DND-41 (cell line): ENCODE measurements around the gene TMEM270.

Source experiments
- ATAC-seq: fragments of 200-7000 bp; cut with Tn5 transposase; 3 replicates; pipeline ENCODE4 v1.9.1; 2021; ENCODE audit warnings: low read depth; ENCODE audit not compliant: insufficient read depth
- DNase-seq: peaks from one replicate; pipeline ENCODE4 v3.0.0-alpha.2; 2020
- H2AFZ ChIP-seq: 2 replicates; pipeline ENCODE4 v1.6.0; 2012; ENCODE audit warnings: low read depth, low read length
- H3K27ac ChIP-seq: 2 replicates; pipeline ENCODE4 v1.5.1; 2012; ENCODE audit warnings: low read length, inconsistent platforms
- H3K27me3 ChIP-seq: fragments of 200-600 bp; sonication (generic); 2 replicates; pipeline ENCODE4 v1.6.0; 2012; ENCODE audit warnings: low read length, mild to moderate bottlenecking, inconsistent platforms; ENCODE audit not compliant: insufficient read depth, poor library complexity
- H3K36me3 ChIP-seq: 2 replicates; pipeline ENCODE4 v1.5.1; 2012; ENCODE audit warnings: low read length, inconsistent platforms; ENCODE audit not compliant: insufficient read depth
- H3K4me1 ChIP-seq: 2 replicates; pipeline ENCODE4 v1.5.1; 2012; ENCODE audit warnings: mild to moderate bottlenecking, low read length; ENCODE audit not compliant: insufficient read depth
- H3K4me2 ChIP-seq: 2 replicates; pipeline ENCODE4 v1.6.0; 2012; ENCODE audit warnings: mild to moderate bottlenecking, moderate library complexity, low read length, inconsistent platforms; ENCODE audit not compliant: insufficient read depth
- H3K4me3 ChIP-seq, 2 experiments: fragments of 200-600 bp in 1 of 2; shearing (Covaris generic) in 1 of 2; 2 replicates each; pipeline ENCODE4 v1.5.1; 2012 to 2016; ENCODE audit warnings: inconsistent platforms in 2 of 2, low read length in 2 of 2, mild to moderate bottlenecking in 2 of 2, low read depth in 1 of 2, moderate library complexity in 1 of 2
- H3K79me2 ChIP-seq: 2 replicates; pipeline ENCODE4 v1.6.0; 2012; ENCODE audit warnings: low read length, inconsistent platforms; ENCODE audit not compliant: insufficient read depth
- H3K9ac ChIP-seq: 2 replicates; pipeline ENCODE4 v1.6.0; 2012; ENCODE audit warnings: low read depth, mild to moderate bottlenecking, inconsistent platforms, low read length, moderate library complexity
- H3K9me3 ChIP-seq: 2 replicates; pipeline ENCODE4 v1.5.1; 2012; ENCODE audit warnings: low read length, moderate library complexity, mild to moderate bottlenecking, inconsistent platforms; ENCODE audit not compliant: insufficient read depth, severe bottlenecking
- H4K20me1 ChIP-seq: 2 replicates; pipeline ENCODE4 v1.6.0; 2012; ENCODE audit warnings: low read length; ENCODE audit not compliant: insufficient read depth
- EZH2 ChIP-seq: IDR thresholded peaks from 3 replicates; pipeline ENCODE4 v1.6.1; 2012; ENCODE audit warnings: borderline replicate concordance, low read depth, mild to moderate bottlenecking, moderate library complexity, low read length, inconsistent platforms; ENCODE audit not compliant: severe bottlenecking
- TF ChIP-seq, protein P1 (sequence below): IDR thresholded peaks from 2 replicates; pipeline ENCODE4 v1.5.1; 2012; ENCODE audit warnings: borderline replicate concordance, low read length, moderate library complexity, mild to moderate bottlenecking; ENCODE audit not compliant: poor library complexity, severe bottlenecking; ENCODE audit errors: extremely low read depth

Gene TMEM270

DNA sequence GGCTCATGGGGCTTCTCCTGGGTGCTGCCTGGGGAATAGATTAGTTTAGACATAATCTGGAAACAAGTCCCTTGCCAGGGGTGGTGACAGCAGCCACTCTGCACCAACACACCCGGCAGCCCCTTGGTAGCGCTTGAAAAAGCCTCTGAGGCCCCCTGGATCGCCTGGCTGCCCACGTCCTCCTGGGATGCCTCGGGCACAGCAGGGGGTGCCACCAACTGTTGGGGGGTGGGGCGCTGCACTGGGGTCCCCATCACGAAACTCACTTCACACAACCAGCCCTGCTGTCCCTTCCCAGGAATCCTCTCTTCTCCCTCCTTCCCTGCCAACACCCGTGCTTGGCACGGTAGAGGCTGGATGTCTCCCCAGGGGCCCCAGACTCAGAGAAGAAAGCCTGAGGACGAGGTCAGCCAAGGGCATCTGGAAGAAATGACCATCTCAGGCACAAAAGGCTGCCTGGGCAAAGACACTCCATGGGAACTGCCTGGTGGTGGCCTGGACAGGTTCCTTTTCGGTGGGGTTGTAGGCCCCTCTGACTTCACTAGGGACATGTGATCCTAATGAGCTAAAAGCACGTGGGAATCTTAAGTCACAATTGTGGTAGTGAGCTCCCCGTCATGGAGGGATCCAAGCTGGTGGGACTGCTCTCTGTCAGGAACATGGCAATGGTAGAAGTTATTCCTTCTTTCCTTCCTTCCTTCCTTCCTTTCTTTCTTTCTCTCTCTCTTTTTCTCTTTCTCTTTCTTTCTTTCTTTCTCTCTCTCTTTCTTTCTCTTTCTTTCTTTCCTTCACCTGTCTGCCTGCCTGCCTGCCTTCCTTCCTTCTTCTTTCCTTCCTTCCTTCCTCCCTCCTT, 11.3 kb downstream of the TMEM270 start:
- Histone ChIP-seq H3K79me2 (no peaks in the 10 kb centered on the region), H3K9me3 (no peaks in the 10 kb centered on the region), H4K20me1 (peaks cover 5% of the 10 kb centered on the region; the same call in 1 of the 2 replicates), H3K27me3 (peaks cover 2% of the 10 kb centered on the region), H3K9ac (no peak overlapping the region), H3K4me1 (no peaks in the 10 kb centered on the region), H3K4me2 (no peak overlapping the region), H2AFZ (no peak overlapping the region), H3K27ac (no peak overlapping the region), H3K36me3 (no peaks in the 10 kb centered on the region), H3K4me3 (no peak overlapping the region)
- no peak for TF ChIP-seq EZH2
- TF ChIP-seq, protein P1, sequence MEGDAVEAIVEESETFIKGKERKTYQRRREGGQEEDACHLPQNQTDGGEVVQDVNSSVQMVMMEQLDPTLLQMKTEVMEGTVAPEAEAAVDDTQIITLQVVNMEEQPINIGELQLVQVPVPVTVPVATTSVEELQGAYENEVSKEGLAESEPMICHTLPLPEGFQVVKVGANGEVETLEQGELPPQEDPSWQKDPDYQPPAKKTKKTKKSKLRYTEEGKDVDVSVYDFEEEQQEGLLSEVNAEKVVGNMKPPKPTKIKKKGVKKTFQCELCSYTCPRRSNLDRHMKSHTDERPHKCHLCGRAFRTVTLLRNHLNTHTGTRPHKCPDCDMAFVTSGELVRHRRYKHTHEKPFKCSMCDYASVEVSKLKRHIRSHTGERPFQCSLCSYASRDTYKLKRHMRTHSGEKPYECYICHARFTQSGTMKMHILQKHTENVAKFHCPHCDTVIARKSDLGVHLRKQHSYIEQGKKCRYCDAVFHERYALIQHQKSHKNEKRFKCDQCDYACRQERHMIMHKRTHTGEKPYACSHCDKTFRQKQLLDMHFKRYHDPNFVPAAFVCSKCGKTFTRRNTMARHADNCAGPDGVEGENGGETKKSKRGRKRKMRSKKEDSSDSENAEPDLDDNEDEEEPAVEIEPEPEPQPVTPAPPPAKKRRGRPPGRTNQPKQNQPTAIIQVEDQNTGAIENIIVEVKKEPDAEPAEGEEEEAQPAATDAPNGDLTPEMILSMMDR = no peak
- DNase-seq = no peak
- no peak for ATAC-seq

DNA sequence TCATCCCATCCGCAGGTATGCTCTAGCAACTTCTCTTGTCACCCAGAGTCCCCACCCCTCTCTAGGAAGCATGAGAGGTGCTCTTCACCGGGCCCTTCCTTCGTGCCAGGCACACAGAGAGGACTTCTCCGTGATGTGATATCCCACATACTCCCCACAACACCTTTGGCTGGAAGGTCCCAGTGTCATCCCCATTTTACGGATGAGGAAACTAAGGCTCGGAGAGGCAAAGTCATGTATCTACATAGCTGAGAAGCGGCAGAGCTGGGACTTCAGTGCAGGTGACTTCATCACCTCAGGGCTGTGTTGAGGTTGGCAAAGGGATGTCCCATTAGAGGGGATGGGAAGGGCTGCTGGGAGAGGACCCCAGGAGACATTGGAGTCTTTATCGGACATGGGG, 15.4 kb downstream of the TMEM270 start:
- Histone ChIP-seq H3K27me3 (peaks cover 2% of the 10 kb centered on the region), H4K20me1 (peaks cover 4% of the 10 kb centered on the region; the same call in 1 of the 2 replicates), H3K27ac (no peak overlapping the region), H3K4me1 (no peaks in the 10 kb centered on the region), H3K4me2 (no peak overlapping the region), H2AFZ (no peak overlapping the region), H3K9me3 (no peaks in the 10 kb centered on the region), H3K36me3 (no peaks in the 10 kb centered on the region), H3K4me3 (no peak overlapping the region), H3K9ac (no peak overlapping the region), H3K79me2 (no peaks in the 10 kb centered on the region)
- DNase-seq (no peak), ATAC-seq (no peak)
- no peak for TF ChIP-seq EZH2
- TF ChIP-seq, protein P1 = no peak

DNA sequence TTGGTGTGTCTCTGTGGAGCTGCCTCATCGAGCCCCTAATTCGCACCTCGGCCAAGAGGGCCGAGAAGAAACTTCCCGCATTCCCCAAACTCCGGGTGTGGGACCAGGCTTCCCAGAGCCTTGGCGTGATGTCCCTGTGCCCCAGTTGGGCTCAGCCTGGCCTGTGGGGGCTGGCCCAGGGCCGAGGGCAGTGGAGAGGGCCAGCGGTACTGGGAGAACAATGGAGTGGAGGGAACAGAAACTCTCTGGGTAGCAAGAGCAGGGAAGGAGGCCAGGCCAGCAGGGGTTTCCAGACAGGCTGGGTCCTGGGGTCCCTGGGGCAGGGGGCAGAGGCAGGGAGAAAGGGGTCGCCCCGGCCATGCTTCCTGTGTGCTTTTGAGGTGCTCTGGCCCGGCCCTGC, 16.0 kb downstream of the TMEM270 start:
- Histone ChIP-seq H3K4me2 (no peak overlapping the region), H2AFZ (no peak overlapping the region), H4K20me1 (no peaks in the 10 kb centered on the region), H3K9me3 (no peaks in the 10 kb centered on the region), H3K36me3 (no peaks in the 10 kb centered on the region), H3K79me2 (no peaks in the 10 kb centered on the region), H3K4me3 (no peak overlapping the region), H3K4me1 (no peaks in the 10 kb centered on the region), H3K27me3 (peaks cover 2% of the 10 kb centered on the region), H3K9ac (no peak overlapping the region), H3K27ac (no peak overlapping the region)
- DNase-seq (no peak), ATAC-seq (no peak)
- no peak for TF ChIP-seq EZH2
- TF ChIP-seq, protein P1 = no peak
